HCT116 (cell line): ENCODE results near the gene PRKAG2. TPM values are rescaled to one million over a fixed set of nuclear protein-coding genes. Genes with fewer than 3 reads are reported as not detected.

Experiments
- ATAC-seq: fragments of 200-7000 bp; cut with Tn5 transposase; 2 replicates; pipeline ENCODE4 v1.9.1; 2020; ENCODE audit warnings: mild to moderate bottlenecking, moderate library complexity
- BruUV-seq: library from RNA; stranded (reverse); fragments of 400-500 nt; replicated peaks from 2 replicates; lab custom pipeline; 2021; lab: Mats Ljungman, UMichigan
- CTCF ChIA-PET: fragments of 300-600 bp; sonication (Branson Sonifier 250); formaldehyde crosslinking; loops from one replicate; lab custom pipeline; 2021; ENCODE audit warnings: antibody characterized with exemption; lab: Charles Lee
- POLR2A ChIA-PET: fragments of 300-600, 350-600 bp; sonication (Branson Sonifier 250); formaldehyde crosslinking; loops from one replicate; lab custom pipeline; 2021; ENCODE audit warnings: antibody characterized with exemption; lab: Charles Lee
- RAD21 ChIA-PET, 2 experiments: fragments of 300-600 bp; sonication (Branson Sonifier 250); formaldehyde crosslinking; loops; one replicate each; lab custom pipeline; 2023; ENCODE audit warnings: low total read pairs in 2 of 2; ENCODE audit not compliant: uncharacterized antibody in 2 of 2, unreplicated experiment in 2 of 2, low non-redundant PET in 1 of 2; lab: Charles Lee
- DNase-seq: peaks from one replicate; pipeline ENCODE4 v3.0.0-alpha.2; 2010; ENCODE audit warnings: low read depth, low spot score
- H2AFZ ChIP-seq: fragments of 200-600 bp; shearing (Covaris generic), sonication (generic); 2 replicates; pipeline ENCODE4 v1.6.1; 2017; ENCODE audit warnings: low read depth, mixed run types, mixed read lengths, antibody characterized with exemption, low read length; ENCODE audit not compliant: poor library complexity, severe bottlenecking
- H3K27ac ChIP-seq: 2 replicates; pipeline ENCODE4 v1.5.1; 2012; ENCODE audit warnings: low read depth, low read length
- H3K27me3 ChIP-seq: fragments of 200-600 bp; sonication (generic); 2 replicates; pipeline ENCODE4 v1.6.1; 2016; ENCODE audit warnings: mixed run types, low read length, mixed read lengths; ENCODE audit not compliant: insufficient read depth
- H3K36me3 ChIP-seq, 2 experiments: fragments of 200-500 bp in 1 of 2; fragments of 200-600 bp in 1 of 2; sonication (Bioruptor generic) in 1 of 2; sonication (generic) in 1 of 2; 2 replicates each; pipeline versions ENCODE4 v1.5.1 to v1.6.1; 2014 to 2016; ENCODE audit warnings: low read length in 2 of 2, inconsistent platforms in 1 of 2, mixed read lengths in 1 of 2, mixed run types in 1 of 2; ENCODE audit not compliant: insufficient read depth in 2 of 2, control insufficient read depth in 1 of 2
- H3K4me1 ChIP-seq, 2 experiments: fragments of 200-600 bp in 1 of 2; sonication (generic) in 1 of 2; 2 replicates each; pipeline versions ENCODE4 v1.5.1 to v1.6.1; 2012 to 2017; ENCODE audit warnings: low read length in 2 of 2, inconsistent platforms in 1 of 2, mild to moderate bottlenecking in 1 of 2, mixed read lengths in 1 of 2, mixed run types in 1 of 2, moderate library complexity in 1 of 2; ENCODE audit not compliant: insufficient read depth in 2 of 2, control insufficient read depth in 1 of 2
- H3K4me2 ChIP-seq: fragments of 200-600 bp; sonication (generic); 2 replicates; pipeline ENCODE4 v1.6.1; 2017; ENCODE audit warnings: mixed run types, low read length, mixed read lengths
- H3K4me3 ChIP-seq, 2 experiments: fragments of 200-600 bp in 1 of 2; sonication (generic) in 1 of 2; replicated peaks in 1 of 2; 2 replicates each; pipeline ENCODE4 v1.5.1; 2011 to 2016; ENCODE audit warnings: low read length in 2 of 2, control low read depth in 1 of 2, low read depth in 1 of 2, mild to moderate bottlenecking in 1 of 2, mixed read lengths in 1 of 2, mixed run types in 1 of 2
- H3K79me2 ChIP-seq: fragments of 200-600 bp; sonication (generic); 2 replicates; pipeline ENCODE4 v1.6.1; 2017; ENCODE audit warnings: mild to moderate bottlenecking, mixed run types, low read length, moderate library complexity, mixed read lengths; ENCODE audit not compliant: insufficient read depth
- H3K9ac ChIP-seq: fragments of 200-600 bp; sonication (generic); 2 replicates; pipeline ENCODE4 v1.6.1; 2016; ENCODE audit warnings: low read length, mixed read lengths
- H3K9me2 ChIP-seq: fragments of 200-600 bp; sonication (generic), shearing (Covaris generic); 2 replicates; pipeline ENCODE4 v1.6.1; 2017; ENCODE audit warnings: mixed run types, mild to moderate bottlenecking, moderate library complexity; ENCODE audit not compliant: insufficient read depth
- H3K9me3 ChIP-seq, 2 experiments: fragments of 200-500 bp in 1 of 2; fragments of 200-600 bp in 1 of 2; sonication (Bioruptor generic) in 1 of 2; sonication (generic) in 1 of 2; 2 replicates each; pipeline ENCODE4 v1.6.1; 2014 to 2017; ENCODE audit warnings: low read length in 2 of 2, mixed read lengths in 2 of 2, inconsistent platforms in 1 of 2, low read depth in 1 of 2, mild to moderate bottlenecking in 1 of 2, mixed run types in 1 of 2, moderate library complexity in 1 of 2; ENCODE audit not compliant: control insufficient read depth in 1 of 2, insufficient read depth in 1 of 2
- H4K20me1 ChIP-seq: fragments of 200-600 bp; sonication (generic), shearing (Covaris generic); 2 replicates; pipeline ENCODE4 v1.6.1; 2017; ENCODE audit warnings: mixed run types, mild to moderate bottlenecking, moderate library complexity; ENCODE audit not compliant: insufficient read depth
- CBX3 ChIP-seq: IDR thresholded peaks from 2 replicates; pipeline ENCODE4 v1.6.1; 2012; ENCODE audit warnings: low read depth
- EGR1 ChIP-seq: IDR thresholded peaks from 2 replicates; pipeline ENCODE4 v1.6.1; 2012; ENCODE audit warnings: low read depth
- ELF1 ChIP-seq: IDR thresholded peaks from 2 replicates; pipeline ENCODE4 v1.6.1; 2012; ENCODE audit warnings: low read depth, borderline replicate concordance
- EZH2 ChIP-seq: fragments of 200-600 bp; sonication (generic); IDR thresholded peaks from 2 replicates; pipeline ENCODE4 v1.6.1; 2017; ENCODE audit warnings: antibody characterized with exemption, mixed run types
- POLR2AphosphoS5 ChIP-seq: IDR thresholded peaks from 2 replicates; pipeline ENCODE4 v1.6.1; 2011; ENCODE audit warnings: mild to moderate bottlenecking, low read depth, low read length, moderate library complexity
- TCF7L2 ChIP-seq: IDR thresholded peaks from 2 replicates; pipeline ENCODE4 v1.7.0; 2011; ENCODE audit warnings: borderline replicate concordance, inconsistent platforms; ENCODE audit not compliant: insufficient read depth, insufficient read length; ENCODE audit errors: extremely low read depth
- intact Hi-C: fragments of 100-400 bp; cut with micrococcal nuclease; formaldehyde crosslinking; loops from 2 replicates; pipeline ENCODE4 v1.10.0; 2022
- total RNA-seq: library from RNA; stranded (reverse); gene quantifications from one replicate; pipeline ENCODE4 v1.2.1, GENCODE V29; 2021; ENCODE audit not compliant: unreplicated experiment
- TF ChIP-seq, protein P1 (sequence below), 3 experiments: fragments of 200-600 bp in 1 of 3; sonication (generic) in 1 of 3; IDR thresholded peaks in 2 of 3; conservative IDR thresholded peaks in 1 of 3; 2 replicates each; pipeline ENCODE4 v1.5.1; 2012 to 2017; ENCODE audit warnings: low read depth in 2 of 3, low read length in 2 of 3, antibody characterized with exemption in 1 of 3, borderline replicate concordance in 1 of 3, control low read depth in 1 of 3, mild to moderate bottlenecking in 1 of 3, mixed read lengths in 1 of 3, mixed run types in 1 of 3, moderate library complexity in 1 of 3; ENCODE audit not compliant: insufficient read depth in 1 of 3

PRKAG2 gene
- total RNA-seq, 1 experiment from 2014 or later = 23.6 TPM

DNA sequence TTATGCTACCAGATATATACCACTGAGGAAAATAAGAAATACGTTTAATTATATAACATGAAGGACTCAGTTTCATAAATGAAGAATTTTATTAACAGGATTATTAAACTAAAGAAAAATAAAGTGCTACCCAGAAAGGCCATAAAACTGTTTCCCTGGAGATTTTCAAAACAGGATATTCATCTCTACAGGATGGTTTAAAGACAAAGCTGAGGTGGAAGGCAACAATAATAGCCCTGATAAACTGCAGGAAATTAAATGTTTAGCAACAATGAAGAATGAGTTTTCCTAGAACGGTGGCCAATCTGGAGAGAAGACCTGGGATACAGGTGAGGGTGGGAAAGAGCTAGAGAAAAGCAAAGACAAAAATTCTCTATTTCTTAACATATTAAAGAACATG, 369.1 kb downstream of the PRKAG2 start:
- intact Hi-C loops = no loop called here
- Histone ChIP-seq H3K27ac (no peak overlapping the region), H2AFZ (no peak overlapping the region), H3K4me1 (peaks cover 0 to 10% of the 10 kb centered on the region in 2 experiments; a peak in 1 of 4 replicates), H3K79me2 (peaks cover 100% of the 10 kb centered on the region), H3K36me3 (no peaks in the 10 kb centered on the region), H3K9ac (no peak overlapping the region)
- BruUV-seq = no TSS peak
- DNase-seq = no peak
- POLR2A ChIA-PET = no interaction called here
- ATAC-seq = no peak
- TF ChIP-seq CBX3 (no peak), POLR2AphosphoS5 (no peak), EGR1 (no peak), ELF1 (no peak), EZH2 (no peak), TCF7L2 (no peak)
- TF ChIP-seq, protein P1, sequence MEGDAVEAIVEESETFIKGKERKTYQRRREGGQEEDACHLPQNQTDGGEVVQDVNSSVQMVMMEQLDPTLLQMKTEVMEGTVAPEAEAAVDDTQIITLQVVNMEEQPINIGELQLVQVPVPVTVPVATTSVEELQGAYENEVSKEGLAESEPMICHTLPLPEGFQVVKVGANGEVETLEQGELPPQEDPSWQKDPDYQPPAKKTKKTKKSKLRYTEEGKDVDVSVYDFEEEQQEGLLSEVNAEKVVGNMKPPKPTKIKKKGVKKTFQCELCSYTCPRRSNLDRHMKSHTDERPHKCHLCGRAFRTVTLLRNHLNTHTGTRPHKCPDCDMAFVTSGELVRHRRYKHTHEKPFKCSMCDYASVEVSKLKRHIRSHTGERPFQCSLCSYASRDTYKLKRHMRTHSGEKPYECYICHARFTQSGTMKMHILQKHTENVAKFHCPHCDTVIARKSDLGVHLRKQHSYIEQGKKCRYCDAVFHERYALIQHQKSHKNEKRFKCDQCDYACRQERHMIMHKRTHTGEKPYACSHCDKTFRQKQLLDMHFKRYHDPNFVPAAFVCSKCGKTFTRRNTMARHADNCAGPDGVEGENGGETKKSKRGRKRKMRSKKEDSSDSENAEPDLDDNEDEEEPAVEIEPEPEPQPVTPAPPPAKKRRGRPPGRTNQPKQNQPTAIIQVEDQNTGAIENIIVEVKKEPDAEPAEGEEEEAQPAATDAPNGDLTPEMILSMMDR (IDR thresholded peaks at IDR 0.05 in 2 of 3, conservative IDR thresholded peaks at IDR 0.05 in 1 of 3; ENCODE audit: borderline replicate concordance in 1 of 3, insufficient read depth in 1 of 3, low read depth in 2 of 3, low read length in 2 of 3) = no peak
- TF ChIP-seq, all 23 proteins: peak for 0
- RAD21 ChIA-PET = no interaction called here
- Histone ChIP-seq H3K4me3 (no peak overlapping the region), H4K20me1 (peaks cover 58% of the 10 kb centered on the region; the same call in 1 of the 2 replicates), H3K9me2 (no peaks in the 10 kb centered on the region), H3K9me3 (no peaks in the 10 kb centered on the region), H3K27me3 (no peaks in the 10 kb centered on the region), H3K4me2 (no peak overlapping the region)
- CTCF ChIA-PET = interaction anchor here (1.1 kb wide), 1 partner anchor 10 kb away, joined by 5 read pairs; no protein-coding TSS in a partner anchor
